ENCODE data around the gene GALNT10. TPM values are rescaled to one million over a fixed set of nuclear protein-coding genes. Genes with fewer than 3 reads are reported as not detected.

Gene GALNT10
- total and polyA plus RNA-seq, 10 of the 15 experiments (the other 5 are each of a cell fraction or from before 2014, with no cell fraction given) = 3.9 to 35.4 (median 15.5) TPM

GRCh38 chr5:154445422-154446194 lies 255.1 kb downstream of the GALNT10 start, which contains the start of gene SAP30L (continued):
- TF ChIP-seq SP1 (IDR thresholded peaks at IDR 0.05; ENCODE audit: low read depth, low read length) (peak; percentile 96), IKZF2 (IDR thresholded peaks at IDR 0.05) (0 out of 4 replicates have a peak, but pooled peaks of 1 of the 2 experiments have one; percentile 17), PKNOX1 (IDR thresholded peaks at IDR 0.05) (peak; percentile 99), BACH1 (IDR thresholded peaks at IDR 0.05; ENCODE audit: borderline replicate concordance) (no peak), E2F8 (IDR thresholded peaks at IDR 0.05; ENCODE audit: low read depth, partially characterized antibody) (peak; percentile 67), YBX1 (IDR thresholded peaks at IDR 0.05) (no peak), POLR2AphosphoS5 (IDR thresholded peaks at IDR 0.05; ENCODE audit: low read length) (peak; percentile 75; the same call in 1 of the 2 replicates), FOXM1 (IDR thresholded peaks at IDR 0.05; ENCODE audit: low read depth, low read length) (no peak), IRF4 (IDR thresholded peaks at IDR 0.05; ENCODE audit: low read depth, low read length) (0 out of 2 replicates have a peak, but pooled peaks have one; percentile 46), MEF2A (IDR thresholded peaks at IDR 0.05; ENCODE audit: insufficient read depth, low read depth, low read length) (no peak), SMARCA5 (IDR thresholded peaks at IDR 0.05) (0 out of 2 replicates have a peak, but pooled peaks have one; percentile 36), FOXK2 (IDR thresholded peaks at IDR 0.05) (no peak), BHLHE40 (IDR thresholded peaks at IDR 0.05; ENCODE audit: borderline replicate concordance in 1 of 2, low read depth in 2 of 2, low read length in 1 of 2) (peak in 1 of 2 experiments; percentile 32; a peak in 1 of 4 replicates), EED (IDR thresholded peaks at IDR 0.05; ENCODE audit: low read depth) (no peak), CEBPZ (IDR thresholded peaks at IDR 0.05; ENCODE audit: low read depth, low read length) (peak; percentile 79), NR2F1 (conservative IDR thresholded peaks at IDR 0.05) (peak; percentile 59; the same call in 1 of the 2 replicates), TCF12 (IDR thresholded peaks at IDR 0.05; ENCODE audit: low read depth, low read length) (no peak), SPI1 (IDR thresholded peaks at IDR 0.05; ENCODE audit: borderline replicate concordance, insufficient read depth, low read depth, low read length) (0 out of 2 replicates have a peak, but pooled peaks have one; percentile 4), ZNF207 (IDR thresholded peaks at IDR 0.05; ENCODE audit: borderline replicate concordance) (0 out of 2 replicates have a peak, but pooled peaks have one; percentile 39), ZNF384 (IDR thresholded peaks at IDR 0.05; ENCODE audit: borderline replicate concordance, low read depth, low read length) (no peak), SKIL (IDR thresholded peaks at IDR 0.05; ENCODE audit: low read depth, poor library complexity, severe bottlenecking) (no peak)
